Mucosa of descending colon (tissue), 3 donors: ENCODE measurements around the gene SPEG. TPM values are rescaled to one million over a fixed set of nuclear protein-coding genes. Genes with fewer than 3 reads are reported as not detected.

ENCODE experiments used
- ATAC-seq: fragments of 200-7000 bp; cut with Tn5 transposase; one replicate; pipeline ENCODE4 v1.9.1; 2020; ENCODE audit warnings: mild to moderate bottlenecking, moderate library complexity
- DNase-seq, 3 donors: peaks; one replicate each; pipeline ENCODE4 v3.0.0-alpha.2; 2020
- H3K36me3 ChIP-seq: fragments of 200-600 bp; one replicate; pipeline ENCODE4 v1.8.0; 2021; ENCODE audit warnings: low read depth, mild to moderate bottlenecking
- H3K4me1 ChIP-seq: fragments of 200-600 bp; one replicate; pipeline ENCODE4 v1.8.0; 2021; ENCODE audit warnings: low read depth, mild to moderate bottlenecking
- H3K4me3 ChIP-seq: fragments of 200-600 bp; one replicate; pipeline ENCODE4 v1.8.0; 2021; ENCODE audit warnings: mild to moderate bottlenecking
- H3K9me3 ChIP-seq: fragments of 200-600 bp; one replicate; pipeline ENCODE4 v1.8.0; 2021; ENCODE audit warnings: mild to moderate bottlenecking
- intact Hi-C, 2 donors: fragments of 100-400 bp; cut with DNase I in 1 of 2; cut with micrococcal nuclease in 1 of 2; formaldehyde crosslinking; loops; one replicate each; pipeline versions ENCODE4 v1.11.0 to v1.11.1; 2022; cut with DNase I, micrococcal nuclease
- total RNA-seq, 3 donors: library from RNA; stranded (reverse); fragmentation: NEBNext Ultra II Directional in 2 of 3; extraction: Animal tissue kit (Norgen Biotek cat#: 25700) in 2 of 3; gene quantifications; one replicate each; pipeline versions ENCODE4 v1.2.1 to v1.2.4, GENCODE V29; 2021 to 2023
- TF ChIP-seq, protein P1 (sequence below): fragments of 200-600 bp; IDR thresholded peaks from one replicate; pipeline ENCODE4 v1.8.0; 2022; ENCODE audit warnings: antibody characterized with exemption, mild to moderate bottlenecking
- donor health status: DM: no; HTN: no; CAD: no; lungs with moderate emphysema.
- donor health status: DM: no; HTN: no; CAD: no.
- donor health status: DM: no; HTN: yes; CAD: no.

The SPEG gene
- total RNA-seq, 3 donors from 2014 or later, result 7.9 to 242 (median 22.2) TPM

- TF ChIP-seq, protein P1, sequence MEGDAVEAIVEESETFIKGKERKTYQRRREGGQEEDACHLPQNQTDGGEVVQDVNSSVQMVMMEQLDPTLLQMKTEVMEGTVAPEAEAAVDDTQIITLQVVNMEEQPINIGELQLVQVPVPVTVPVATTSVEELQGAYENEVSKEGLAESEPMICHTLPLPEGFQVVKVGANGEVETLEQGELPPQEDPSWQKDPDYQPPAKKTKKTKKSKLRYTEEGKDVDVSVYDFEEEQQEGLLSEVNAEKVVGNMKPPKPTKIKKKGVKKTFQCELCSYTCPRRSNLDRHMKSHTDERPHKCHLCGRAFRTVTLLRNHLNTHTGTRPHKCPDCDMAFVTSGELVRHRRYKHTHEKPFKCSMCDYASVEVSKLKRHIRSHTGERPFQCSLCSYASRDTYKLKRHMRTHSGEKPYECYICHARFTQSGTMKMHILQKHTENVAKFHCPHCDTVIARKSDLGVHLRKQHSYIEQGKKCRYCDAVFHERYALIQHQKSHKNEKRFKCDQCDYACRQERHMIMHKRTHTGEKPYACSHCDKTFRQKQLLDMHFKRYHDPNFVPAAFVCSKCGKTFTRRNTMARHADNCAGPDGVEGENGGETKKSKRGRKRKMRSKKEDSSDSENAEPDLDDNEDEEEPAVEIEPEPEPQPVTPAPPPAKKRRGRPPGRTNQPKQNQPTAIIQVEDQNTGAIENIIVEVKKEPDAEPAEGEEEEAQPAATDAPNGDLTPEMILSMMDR, result no peak
- intact Hi-C loops, result loop anchor here in 1 of 2 donors (10.0 kb wide), 1 partner anchor 133 kb away; no protein-coding TSS in a partner anchor
- DNase-seq (peak in 1 of 3 donors; percentile 40), ATAC-seq (no peak)
- Histone ChIP-seq H3K36me3 (no peaks in the 10 kb centered on the region), H3K9me3 (no peaks in the 10 kb centered on the region), H3K4me1 (peaks cover 9% of the 10 kb centered on the region), H3K4me3 (no peak overlapping the region)
These were observed 103.2 kb downstream of the SPEG start for GRCh38 chr2:219537657-219538488.

DNA sequence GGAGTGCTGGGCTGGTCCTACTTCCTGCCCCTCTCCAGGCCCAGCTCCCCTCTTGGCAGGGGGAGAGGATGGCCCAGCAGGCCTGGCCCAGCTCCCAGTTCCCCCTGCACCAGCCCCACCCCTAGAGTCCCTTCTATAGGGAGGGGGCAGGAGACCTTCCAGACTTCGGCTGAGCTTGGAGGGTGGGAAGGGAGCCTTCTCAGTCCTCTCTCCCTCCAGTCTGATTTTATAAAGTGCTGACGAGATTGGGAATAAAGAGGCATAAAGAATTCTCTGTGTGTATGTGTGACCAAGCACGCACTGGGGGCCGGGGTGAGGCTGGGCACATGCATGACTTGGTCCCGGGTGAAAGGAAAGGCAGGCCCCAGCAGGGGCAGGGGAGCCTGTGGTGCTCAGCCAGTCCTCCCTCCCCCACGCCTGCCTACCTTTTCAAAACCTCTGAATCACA, 103.9 kb downstream of the SPEG start:
- DNase-seq (peak in 1 of 3 donors; percentile 23), ATAC-seq (no peak)
- Histone ChIP-seq H3K36me3 (no peaks in the 10 kb centered on the region), H3K4me3 (no peak overlapping the region), H3K4me1 (peaks cover 9% of the 10 kb centered on the region), H3K9me3 (no peaks in the 10 kb centered on the region)
- TF ChIP-seq, protein P1, result no peak
- intact Hi-C loops, result loop anchor here in 1 of 2 donors (10.0 kb wide), 1 partner anchor 134 kb away; no protein-coding TSS in a partner anchor

DNA sequence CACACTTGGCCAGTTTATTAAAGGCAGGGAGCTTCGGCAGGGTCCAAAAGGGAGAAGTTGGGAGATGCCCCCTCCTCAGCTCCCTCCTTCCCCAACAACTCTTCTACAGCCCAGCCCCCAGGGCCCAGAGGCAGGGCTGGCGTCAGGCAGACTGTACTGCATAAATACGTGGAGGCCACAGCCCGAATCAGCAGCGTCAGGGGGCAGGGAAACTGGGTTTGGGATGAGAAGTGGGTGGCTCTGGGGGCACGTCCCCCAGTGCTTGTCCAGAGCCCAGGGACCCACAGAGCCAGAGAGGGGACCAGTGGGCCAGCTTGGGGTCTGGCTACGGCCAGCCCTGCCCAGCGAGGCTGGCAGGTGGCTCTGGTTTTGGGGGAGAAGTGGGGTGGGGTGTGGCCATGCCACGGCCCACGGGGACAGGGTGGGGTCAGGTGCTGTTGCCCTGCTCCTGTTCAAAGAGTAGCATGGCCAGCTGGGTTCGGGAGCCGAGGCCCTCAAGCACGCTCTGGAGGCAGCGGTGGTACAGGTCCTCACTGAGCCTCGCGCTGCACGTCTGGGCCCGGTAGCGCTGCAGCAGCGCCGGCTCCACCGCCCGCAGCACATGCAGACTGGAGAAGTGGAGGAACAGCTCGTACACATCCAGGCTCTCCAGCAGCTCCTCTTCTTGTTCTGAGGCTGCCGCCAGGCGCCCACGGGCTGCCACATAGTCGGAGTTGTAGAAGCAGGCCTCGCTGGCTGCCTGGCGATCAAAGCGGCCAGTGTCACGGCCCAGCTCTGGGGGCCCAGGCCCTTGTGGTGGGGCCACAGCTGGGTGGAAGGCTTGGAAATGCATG, 104.5 kb downstream of the SPEG start:
- intact Hi-C loops, result loop anchor here in 1 of 2 donors (10.0 kb wide), 1 partner anchor 134 kb away; no protein-coding TSS in a partner anchor
- H3K4me3 ChIP-seq, result no peak overlapping the region

DNA sequence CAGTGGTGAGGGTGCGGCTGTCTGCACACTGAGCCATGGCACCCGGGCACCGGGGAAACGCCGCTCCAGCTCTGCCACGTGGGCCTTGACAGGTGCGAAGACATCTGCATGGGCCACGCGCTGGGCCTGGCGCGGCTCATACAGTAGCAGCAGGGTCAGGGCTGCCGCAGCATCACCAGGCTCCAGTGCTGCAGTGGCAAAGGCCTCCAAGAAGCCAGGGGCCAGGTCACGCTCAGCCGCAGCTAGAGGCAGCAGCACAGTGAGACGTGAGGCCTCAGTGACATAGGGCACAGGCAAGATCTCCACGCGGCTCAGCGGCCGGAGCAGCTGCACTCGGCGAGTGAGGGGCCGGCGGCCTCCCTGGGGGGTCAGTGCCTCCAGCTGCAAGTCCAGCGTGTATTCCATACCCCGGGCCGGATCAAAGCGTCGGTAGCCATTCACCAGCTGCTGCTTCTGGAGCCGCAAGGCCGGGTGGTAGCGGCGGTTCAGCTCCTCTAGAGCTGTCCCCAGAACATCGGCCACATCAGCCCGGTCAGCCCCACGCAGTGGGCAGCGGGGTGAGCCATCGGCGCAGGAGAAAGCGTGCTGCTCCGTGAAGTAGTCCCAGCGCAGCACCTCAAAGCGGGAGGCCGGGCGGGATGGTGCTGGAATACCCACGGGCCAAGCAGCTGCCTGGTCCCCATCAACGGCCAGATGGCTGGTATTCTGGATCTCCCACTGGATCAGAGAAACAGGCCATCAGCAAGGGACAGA, 105.5 kb downstream of the SPEG start:
- Histone ChIP-seq H3K9me3 (no peaks in the 10 kb centered on the region), H3K4me1 (peaks cover 15% of the 10 kb centered on the region), H3K4me3 (no peak overlapping the region), H3K36me3 (no peaks in the 10 kb centered on the region)
- DNase-seq, result peak in 1 of 3 donors; percentile 53
- TF ChIP-seq, protein P1, result no peak
- intact Hi-C loops, result loop anchor here in 1 of 2 donors (10.0 kb wide), 1 partner anchor 135 kb away; no protein-coding TSS in a partner anchor
- ATAC-seq, result no peak

More for the DNA sequence above, 104.5 kb downstream of the SPEG start:
- TF ChIP-seq, protein P1, result no peak
- H3K9me3 ChIP-seq, result no peaks in the 10 kb centered on the region
- ATAC-seq (no peak), DNase-seq (peak in 1 of 3 donors; percentile 45)
- peaks cover 11% of the 10 kb centered on the region for H3K4me1 ChIP-seq
- H3K36me3 ChIP-seq, result no peaks in the 10 kb centered on the region
